ENCODE measurements around the gene TOM1. TPM values are rescaled to one million over a fixed set of nuclear protein-coding genes. Genes with fewer than 3 reads are reported as not detected.

TOM1 gene
- total RNA-seq, 1 donor from 2014 or later: 48.2 TPM

DNA sequence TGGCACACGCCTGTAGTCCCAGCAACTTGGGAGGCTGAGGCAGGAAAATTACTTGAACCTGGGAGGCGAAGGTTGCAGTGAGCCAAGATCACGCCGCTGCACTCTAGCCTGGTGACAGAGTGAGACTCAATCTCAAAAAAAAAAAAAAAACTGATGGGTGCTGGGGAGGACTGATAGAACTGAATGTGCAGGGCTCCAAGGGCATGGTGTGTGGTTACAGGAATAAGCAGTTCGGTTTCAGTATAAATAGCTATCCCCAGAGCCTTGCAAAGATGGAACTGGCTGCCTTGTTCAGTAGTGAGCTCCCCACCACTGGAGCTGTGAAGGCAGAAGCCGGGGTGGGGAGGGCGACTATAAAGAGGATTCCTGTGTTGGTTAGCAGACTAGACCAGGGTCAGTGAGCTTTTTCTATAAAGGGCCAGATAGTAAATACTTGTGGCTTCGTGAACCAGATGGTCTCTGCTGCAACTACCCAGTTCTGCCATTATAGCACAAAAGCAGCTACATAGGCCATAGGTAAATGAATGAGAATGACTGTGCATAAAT lies 5.9 kb downstream of the TOM1 start:
- DNase-seq (ENCODE audit: low spot score): no peak
- ATAC-seq: no peak
- intact Hi-C loops (cut with DNase I): no loop called here

- ATAC-seq: no peak
- DNase-seq (ENCODE audit: low spot score): no peak
Observed at GRCh38 chr22:35306350-35306967, 6.8 kb downstream of the TOM1 start.

DNA sequence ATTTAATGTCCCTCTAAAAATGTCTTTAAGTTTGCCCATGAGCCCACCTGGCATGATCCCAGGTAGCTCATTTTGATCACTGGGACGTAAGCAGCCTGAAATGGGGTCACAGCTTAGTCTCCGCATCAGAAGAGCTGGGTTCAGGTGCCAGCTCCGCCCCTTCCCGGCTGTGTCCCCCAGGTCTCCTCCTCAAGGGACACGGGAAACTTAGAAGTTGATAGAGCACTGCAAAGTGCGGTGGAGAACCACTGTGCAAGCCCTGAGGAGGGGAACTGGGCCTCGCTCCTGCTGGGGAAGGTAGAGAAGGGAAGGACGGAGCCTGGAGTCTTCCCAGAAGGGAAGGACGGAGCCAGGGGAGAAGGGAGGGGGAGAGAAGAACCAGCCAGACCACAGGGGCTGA lies 7.7 kb downstream of the TOM1 start:
- intact Hi-C loops (cut with DNase I): no loop called here
- ATAC-seq: no peak
- no peak for DNase-seq (ENCODE audit: low spot score)

More at GRCh38 chr22:35306350-35306967, 6.8 kb downstream of the TOM1 start:
- intact Hi-C loops (cut with DNase I): no loop called here

GRCh38 chr22:35307892-35308291 lies 8.2 kb downstream of the TOM1 start:
- no peak for ATAC-seq
- intact Hi-C loops (cut with DNase I): no loop called here
- no peak for DNase-seq (ENCODE audit: low spot score)

GRCh38 chr22:35308480-35309021 lies 8.9 kb downstream of the TOM1 start:
- intact Hi-C loops (cut with DNase I): no loop called here
- DNase-seq (ENCODE audit: low spot score) (no peak), ATAC-seq (no peak)

- DNase-seq (ENCODE audit: low spot score) (no peak), ATAC-seq (no peak)
- intact Hi-C loops (cut with DNase I): no loop called here
Observed at GRCh38 chr22:35310556-35311550, 11.2 kb downstream of the TOM1 start.

- intact Hi-C loops (cut with DNase I): no loop called here
- ATAC-seq: no peak
- no peak for DNase-seq (ENCODE audit: low spot score)
Observed at GRCh38 chr22:35311551-35311999, 11.9 kb downstream of the TOM1 start.

GRCh38 chr22:35312198-35313059 lies 12.7 kb downstream of the TOM1 start:
- DNase-seq (ENCODE audit: low spot score) (no peak), ATAC-seq (no peak)
- intact Hi-C loops (cut with DNase I): no loop called here

DNA sequence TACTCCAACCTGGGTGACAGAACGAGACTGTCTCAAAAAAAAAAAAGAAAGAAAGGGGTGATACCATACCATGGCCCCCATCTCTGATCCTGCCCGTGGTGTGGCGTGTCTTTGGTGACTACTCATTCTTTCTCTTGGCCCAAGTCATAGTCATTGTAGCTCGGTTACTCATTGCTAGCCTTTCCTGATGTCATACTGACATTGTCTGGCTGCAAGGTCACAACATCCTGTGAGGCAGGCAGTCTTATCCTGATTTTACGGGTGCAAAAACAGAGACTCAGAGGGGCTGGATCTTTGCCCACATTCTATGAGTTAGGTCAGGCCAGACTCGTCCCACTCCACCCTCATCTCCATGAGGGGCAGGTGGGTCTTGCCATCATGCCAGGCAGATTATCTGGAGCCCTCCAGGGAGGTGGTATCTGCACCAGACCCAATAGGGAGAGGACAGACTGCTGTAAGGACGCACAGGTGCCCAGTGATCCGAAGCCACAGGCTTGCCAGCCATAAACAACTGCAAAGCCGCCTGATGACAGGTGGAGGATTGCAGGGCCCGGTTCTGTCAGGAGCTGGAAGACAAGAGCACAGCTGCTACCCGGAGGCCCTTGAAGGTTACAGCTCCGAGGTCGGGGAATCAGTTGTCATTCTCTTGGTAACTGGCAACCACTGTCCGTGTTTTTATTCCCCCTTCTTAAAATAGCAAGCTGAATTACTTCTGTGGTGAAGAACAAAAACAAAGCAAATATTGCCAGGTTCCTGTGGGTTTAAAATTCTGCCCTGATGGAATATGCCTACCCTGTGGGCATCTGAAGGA lies 13.8 kb downstream of the TOM1 start:
- no peak for DNase-seq (ENCODE audit: low spot score)
- peak; percentile 27 for ATAC-seq
- intact Hi-C loops (cut with DNase I): no loop called here

GRCh38 chr22:35314161-35314942 lies 14.7 kb downstream of the TOM1 start:
- ATAC-seq: no peak
- intact Hi-C loops (cut with DNase I): no loop called here
- no peak for DNase-seq (ENCODE audit: low spot score)

DNA sequence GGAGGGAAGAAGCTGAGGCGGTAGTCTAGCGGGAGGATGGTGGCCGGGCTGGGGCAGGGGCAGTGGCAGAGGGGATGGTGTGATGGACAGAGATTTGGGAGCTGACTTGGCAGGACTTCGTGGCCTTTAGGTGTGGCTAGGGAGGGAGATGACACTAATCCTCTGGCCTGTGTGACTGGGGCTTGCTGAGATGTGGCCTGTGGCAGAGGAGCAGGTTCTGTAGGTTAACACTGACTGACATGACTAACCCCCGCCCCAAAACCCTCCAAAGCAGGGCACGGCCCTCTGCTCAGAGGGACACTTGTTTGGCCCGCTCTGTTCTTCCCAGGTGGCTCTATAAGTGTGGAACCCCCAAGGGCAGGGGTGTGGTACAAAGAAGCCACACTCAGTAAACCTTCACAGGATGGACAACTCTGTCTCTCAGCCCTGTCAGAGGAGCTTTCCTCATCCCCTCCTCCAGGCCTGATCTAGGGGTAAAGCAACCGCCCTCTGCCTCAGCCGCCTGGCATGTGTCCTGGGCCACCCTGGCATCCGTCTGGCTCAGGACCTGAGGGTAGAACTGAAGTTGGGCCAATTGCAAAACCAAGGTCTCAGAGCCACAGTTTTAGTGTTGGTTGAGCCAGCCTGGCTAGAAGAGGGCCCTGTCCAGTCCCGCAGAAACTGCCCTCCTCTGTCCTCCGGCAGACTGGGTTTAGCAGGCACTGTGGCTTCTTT lies 15.6 kb downstream of the TOM1 start:
- DNase-seq (ENCODE audit: low spot score): no peak
- ATAC-seq: no peak
- intact Hi-C loops (cut with DNase I): no loop called here

- intact Hi-C loops (cut with DNase I): no loop called here
- DNase-seq (ENCODE audit: low spot score) (no peak), ATAC-seq (no peak)
Observed at GRCh38 chr22:35315855-35316745, 16.4 kb downstream of the TOM1 start.

DNA sequence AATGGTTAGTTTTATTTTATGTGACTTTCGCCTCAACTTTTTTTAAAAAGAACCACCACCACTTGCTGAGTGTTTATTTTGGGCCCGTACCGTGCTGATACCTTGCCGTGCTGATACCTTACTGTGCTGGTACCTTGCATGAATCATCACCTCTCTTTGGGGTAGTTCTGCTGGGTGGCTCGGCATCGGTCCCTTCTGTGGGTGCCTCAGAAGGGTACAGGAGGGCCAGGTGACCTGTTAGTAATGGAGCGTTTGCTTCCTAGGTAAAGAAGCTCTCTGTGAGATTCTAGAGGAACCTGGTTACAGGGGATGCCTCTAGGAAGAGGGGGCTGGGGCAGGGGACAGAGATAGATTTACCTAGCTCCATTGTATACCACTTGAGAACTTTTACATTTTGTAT lies 17.1 kb downstream of the TOM1 start:
- no peak for DNase-seq (ENCODE audit: low spot score)
- no peak for ATAC-seq
- intact Hi-C loops (cut with DNase I): no loop called here

- ATAC-seq: no peak
- DNase-seq (ENCODE audit: low spot score): no peak
- intact Hi-C loops (cut with DNase I): no loop called here
Observed at GRCh38 chr22:35317680-35318290, 18.1 kb downstream of the TOM1 start.

Data from sciatic nerve (tissue), 2 donors.